GM21619 (cell line): ENCODE results near the gene CDC42EP4.
"Not testable (repeated sequence)": the region's sequence is repeated elsewhere in the genome, so short reads cannot be mapped to it uniquely, and the experiment has no call there.

ENCODE experiments used
- ATAC-seq: cut with Tn5 transposase; IDR thresholded peaks from one replicate; pipeline ENCODE4 v1.9.1; 2021; ENCODE audit not compliant: unreplicated experiment

Gene CDC42EP4

DNA sequence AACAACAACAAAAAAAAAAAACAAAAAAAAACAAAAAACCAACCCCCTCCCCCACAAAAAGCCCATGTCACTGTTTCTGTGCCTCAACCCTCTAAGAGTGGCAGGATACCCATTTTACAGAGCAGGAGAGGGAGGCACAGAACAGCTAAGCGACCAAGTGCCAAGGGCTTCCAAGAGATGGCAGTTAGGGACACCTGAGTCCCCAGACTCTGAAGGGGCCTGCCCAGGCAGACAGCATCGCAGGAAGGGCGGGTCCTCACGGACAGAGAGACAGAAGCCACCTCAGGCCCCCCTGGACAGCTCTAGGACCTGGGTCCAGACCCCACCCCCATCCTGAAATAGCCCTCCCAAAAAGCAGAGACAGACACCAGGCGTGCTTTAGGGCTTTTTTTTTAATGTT is 28.6 kb downstream of the CDC42EP4 start:
- ATAC-seq: no peak

DNA sequence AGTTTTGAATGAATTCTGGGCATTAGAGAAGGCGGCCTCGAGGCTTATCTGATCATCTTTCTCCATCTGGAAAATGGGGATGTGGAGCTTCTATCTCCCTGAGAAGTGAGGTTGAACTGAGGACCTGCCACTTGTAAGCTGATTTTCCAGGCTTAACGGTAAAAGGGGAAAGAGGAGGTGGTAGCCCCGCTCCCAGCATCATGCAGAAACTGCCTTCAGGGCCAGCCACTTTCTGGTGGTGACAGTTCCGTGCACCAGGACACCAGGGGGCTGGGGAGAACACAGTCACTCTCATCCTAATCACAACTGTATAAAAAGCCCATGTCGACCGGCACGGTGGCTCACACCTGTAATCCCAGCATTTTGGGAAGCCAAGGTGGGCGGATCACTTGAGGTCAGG is 29.2 kb downstream of the CDC42EP4 start:
- no peak for ATAC-seq

DNA sequence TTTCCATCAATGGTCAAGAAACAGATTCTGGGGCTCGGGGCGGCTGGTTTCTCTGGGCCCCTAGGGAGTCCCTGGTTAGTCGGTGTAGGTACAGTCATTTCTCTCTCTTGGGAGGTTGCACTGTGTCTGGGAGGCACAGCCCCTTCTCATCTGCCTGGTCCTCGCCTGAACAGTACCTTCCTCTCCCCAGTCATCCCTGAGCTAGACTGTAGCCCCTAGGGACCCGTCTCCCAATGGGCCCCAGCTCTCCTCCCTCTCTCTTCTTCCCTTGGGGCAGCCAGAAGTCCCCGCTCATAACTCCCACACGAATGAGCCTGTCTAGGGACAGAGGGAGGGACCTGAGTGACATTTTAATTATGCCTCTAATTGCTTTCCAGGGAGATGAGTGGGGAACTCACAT is 29.9 kb downstream of the CDC42EP4 start:
- peak; percentile 95 for ATAC-seq

DNA sequence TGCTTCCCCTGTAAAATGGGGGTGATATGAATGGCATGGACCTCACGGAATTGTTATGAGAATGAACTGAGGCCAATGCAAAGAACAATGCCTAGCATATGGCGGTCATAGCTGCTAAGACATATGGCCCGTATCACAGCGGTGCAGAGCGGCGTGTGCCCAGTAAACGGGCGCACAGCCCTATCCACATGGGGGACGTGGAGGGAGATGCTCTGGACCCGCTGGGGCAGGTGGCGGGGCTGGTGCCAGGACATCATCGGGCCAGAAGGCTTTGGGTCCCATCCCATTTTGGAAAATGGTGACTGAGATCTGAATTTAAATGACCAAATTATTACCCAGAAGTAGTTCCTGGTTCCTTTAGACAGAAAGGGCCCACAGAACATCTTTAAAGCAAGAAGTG is 31.6 kb downstream of the CDC42EP4 start:
- ATAC-seq: no peak

DNA sequence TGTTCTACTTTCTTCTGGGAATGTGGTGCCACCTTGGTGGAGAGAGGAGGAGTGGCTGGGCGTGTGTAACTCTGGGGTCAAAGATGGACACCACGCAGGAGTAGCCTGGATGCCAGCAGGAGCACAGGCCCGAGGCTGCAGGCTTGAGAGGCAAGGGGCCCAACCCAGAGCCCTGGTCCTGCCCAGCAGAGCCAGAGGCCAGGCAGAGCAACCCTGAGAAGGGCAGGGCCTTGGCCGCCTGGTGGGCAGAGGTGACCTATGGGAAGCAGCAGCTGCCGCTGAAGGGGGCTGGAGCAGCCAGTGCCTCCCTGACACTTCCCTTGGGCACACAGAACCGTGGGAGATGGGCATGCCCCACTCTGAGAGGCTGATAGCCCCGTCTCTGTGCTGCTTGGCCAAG is 32.1 kb downstream of the CDC42EP4 start:
- ATAC-seq: no peak

DNA sequence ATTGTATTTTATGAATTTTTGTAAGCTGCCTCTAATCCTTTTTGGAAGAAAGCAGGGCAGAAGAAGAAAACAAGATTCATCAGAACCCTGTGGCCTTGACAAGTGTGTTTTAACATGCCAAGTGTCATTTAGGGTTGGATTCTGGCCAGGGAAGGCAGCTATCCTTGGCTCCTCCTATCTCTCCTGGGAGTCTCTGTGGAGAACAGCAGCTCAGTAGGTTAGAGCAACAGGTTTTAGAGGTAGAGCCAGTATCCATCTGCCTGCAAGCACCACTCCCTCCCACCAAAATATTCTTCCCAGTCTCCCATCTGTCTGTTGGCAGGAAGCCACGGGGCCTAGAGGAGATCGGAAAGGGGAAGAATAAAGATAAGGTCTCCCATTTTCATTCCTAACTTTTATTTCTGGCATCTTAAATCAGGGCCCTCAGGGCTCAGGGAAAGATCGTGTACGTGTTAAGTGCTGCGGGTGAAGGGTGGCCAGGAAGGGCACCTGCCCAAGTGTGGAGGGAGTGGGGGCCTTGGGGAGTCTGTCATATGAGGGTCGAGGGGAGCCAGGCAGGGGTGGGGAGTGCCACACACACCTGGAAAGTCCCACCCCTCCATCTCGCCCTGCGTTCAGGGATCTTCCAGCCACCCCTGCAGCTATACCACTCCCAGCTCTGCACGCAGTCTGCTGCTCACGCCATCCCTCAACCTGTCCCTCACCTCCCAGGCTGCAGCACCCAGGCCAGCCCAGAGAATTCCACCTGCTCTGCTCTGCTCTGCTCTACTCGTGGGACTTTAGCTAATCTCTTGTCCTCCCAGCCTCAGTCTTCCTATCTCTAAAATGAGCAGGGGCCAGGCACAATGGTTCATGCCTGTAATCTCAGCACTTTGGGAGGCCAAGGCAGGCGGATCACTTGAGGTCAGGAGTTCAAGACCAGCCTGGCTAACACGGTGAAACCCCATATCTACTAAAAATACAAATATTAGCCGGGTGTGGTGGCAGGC is 33.0 kb downstream of the CDC42EP4 start:
- no peak for ATAC-seq

DNA sequence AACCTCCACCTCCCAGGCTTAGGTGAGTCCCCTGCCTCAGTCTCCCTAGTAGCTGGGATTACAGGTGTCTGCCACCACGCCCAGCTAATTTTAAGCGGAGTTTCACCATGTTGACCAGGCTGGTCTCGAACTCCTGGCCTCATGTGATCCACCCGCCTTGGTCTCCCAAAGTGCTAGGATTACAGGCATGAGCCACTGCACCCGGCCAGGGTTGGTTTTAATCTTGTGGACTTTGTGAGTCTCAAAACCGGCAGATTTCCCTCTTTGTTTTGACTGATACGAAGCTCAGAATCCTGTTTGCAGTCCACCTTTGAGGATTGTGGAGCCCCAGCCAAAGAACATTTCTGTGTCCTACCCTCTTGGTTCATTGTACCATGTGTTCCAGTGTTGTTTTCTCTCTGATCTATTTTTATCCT is 33.7 kb downstream of the CDC42EP4 start:
- no peak for ATAC-seq

DNA sequence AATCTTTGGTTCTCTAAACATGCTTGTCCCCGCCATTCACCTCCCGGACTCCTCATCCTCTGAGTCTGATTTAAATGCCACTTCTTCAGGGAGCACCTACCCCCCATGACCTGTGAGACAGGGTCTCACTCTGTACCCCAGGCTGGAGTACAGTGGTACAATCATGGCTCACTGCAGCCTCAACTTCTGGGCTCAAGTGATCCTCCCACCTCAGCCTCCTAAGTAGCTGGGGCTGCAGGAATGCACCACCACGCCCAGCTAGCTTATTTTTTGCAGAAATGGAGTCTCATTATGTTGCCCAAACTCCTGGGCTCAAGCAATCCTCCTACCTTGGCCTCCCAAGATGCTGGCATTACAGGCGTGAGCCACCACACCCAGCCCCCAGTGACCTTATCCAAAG is 37.3 kb downstream of the CDC42EP4 start:
- no peak for ATAC-seq

DNA sequence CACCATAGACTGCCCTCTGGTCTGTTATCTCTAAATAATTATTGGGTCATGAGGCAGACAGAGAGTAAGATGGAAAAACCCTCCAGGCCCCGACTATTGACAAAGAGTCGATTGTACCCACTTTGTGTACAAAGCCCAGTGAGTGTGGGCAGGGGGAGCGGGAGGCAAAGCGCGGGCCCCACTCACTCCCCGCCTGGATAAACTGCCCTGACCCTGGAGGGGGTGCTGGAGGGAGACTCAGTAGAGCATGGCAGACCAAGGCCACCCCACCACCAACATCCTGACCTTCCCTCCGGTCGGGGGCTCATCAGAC is 38.9 kb downstream of the CDC42EP4 start:
- ATAC-seq: no peak

DNA sequence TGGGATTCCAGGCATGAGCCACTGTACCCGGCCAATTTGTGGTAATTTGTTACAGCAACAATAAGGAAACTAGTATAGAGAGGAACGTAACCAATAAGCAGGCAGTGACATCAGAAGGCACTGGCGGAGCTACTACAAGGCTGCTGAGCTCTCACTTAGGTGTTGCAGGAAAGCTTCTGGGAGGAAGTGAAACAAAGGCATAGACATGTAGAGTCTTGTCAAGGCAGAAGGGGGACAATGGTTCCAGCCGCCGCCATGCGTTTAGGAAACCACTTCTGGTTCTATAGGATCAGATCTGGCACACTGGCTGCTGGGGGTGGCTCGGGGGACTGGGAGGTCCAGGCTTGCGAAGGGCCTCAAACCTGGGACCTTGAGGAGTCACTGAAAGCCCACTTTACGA is 40.7 kb downstream of the CDC42EP4 start:
- ATAC-seq: peak; percentile 98

DNA sequence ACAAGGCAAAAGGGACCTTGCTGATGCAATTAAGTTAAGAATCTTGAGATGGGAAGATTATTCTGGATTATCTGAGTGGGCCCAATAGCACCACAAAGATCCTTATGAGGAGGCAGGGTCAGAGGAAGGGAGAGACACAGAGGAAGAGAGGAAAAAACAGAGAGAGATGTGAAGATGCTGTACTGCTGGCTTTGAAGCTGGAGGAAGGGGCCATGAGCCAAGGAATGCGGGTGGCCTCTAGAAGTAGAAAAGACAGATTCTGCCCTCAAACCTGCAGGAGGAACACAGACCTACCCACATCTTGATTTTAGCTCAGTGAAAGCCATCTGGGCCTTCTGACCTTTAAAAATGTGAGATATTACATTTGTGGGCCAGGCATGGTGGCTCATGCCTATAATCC is 42.0 kb downstream of the CDC42EP4 start:
- ATAC-seq: no peak

DNA sequence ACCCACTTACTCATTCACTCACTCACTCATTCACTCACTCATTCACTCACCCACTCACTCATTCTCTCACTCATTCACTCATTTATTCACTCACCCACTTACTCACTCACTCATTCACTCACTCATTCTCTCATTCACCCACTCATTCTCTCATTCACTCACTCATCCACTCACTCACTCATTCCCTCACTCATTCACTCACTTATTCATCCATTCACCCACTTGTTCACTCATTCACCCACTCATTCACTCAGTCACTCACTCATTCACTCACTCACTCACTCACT is 42.5 kb downstream of the CDC42EP4 start:
- ATAC-seq: no peak

DNA sequence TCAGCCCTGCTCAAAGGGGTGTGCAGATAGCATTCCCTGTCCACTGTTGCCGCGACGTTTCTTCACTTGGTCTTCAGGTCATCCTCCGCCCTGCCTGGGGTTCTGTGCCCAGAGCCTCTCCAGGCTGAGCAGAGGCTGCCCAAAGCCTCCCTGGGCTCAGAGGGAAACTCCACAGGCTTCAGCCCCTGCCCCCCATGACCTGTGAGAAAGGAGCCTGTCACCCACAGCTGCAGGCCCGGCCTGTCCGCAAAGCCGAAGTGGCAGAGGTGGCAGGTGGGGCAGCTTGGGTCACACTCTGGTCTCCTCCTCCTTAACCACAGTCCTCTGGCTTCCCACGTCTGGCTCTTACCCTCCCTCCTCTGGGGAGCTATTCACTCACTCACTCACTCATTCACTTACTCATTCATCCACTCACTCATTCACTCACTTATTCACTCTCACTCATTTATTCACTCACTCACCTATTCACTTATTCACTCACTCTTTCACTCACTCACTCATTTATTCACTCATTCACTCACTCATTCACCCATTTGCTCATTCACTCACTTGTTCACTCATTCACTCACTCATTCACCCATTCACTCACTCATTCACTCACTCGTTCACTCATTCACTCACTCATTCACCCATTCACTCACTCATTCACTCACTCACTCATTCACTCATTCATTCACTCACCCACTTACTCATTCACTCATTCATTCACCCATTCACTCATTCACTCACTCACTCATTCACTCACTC is 43.0 kb downstream of the CDC42EP4 start:
- no peak for ATAC-seq

DNA sequence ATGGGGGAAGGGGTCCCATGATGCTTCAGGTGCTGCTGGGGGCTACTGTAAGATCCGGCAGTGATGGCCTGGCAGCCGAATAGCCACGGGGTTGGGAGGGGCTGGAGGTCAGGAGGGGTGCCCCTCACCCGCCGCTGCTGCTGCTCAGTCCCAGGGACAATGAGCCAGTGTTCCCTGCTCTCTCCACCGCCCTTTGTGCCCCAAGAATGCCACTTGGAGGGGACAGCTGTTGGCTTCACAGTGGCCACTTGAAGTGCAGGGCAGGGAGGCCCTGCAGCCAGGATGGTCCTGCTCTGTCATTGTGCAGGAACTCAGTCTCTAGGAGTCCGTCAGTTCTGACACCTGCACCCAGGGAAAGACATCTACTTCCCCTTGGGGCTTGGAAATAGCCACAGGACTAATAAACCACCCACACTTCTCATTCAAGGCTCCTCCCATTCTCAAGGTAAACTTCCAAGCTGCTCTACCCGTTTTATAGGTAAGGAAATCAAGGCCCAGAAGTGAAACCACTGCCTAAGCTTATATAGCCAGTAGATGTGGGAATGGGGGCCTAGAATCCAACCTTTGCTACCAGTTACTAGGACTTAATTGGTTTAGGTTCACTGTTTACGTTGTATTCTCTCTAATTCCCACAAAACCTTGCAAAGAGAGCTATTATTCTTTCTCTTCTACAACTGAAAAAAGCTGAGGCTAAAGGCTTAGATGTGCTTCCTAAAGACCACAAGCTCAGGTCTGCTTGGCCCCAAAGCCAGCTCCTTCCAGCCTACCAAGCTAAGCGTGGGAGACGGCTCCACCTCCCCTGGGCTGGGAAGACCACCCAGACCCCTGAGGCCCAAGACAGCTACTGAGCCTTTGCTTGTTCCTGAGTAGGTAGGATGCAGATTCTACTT is 43.9 kb downstream of the CDC42EP4 start:
- no peak for ATAC-seq

DNA sequence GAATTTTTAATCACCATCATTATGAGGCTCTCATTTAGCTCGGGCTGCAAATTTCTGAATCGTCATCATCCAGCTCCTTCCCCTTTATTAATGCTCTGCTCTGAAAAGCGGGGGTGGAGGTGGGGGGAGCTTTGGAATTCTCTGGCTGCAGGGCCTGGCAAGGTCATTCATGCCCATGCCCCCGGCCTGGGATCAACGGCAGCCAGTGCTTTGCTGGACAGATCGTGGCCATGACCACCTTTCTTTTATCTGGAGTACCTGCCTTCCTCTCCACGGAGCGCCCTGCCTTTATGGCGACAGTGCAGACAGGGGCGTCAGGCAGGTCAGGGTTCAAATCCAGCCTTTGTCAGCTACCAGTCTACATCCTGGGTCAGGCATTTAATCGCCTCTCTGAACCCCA is 45.0 kb downstream of the CDC42EP4 start:
- no peak for ATAC-seq

DNA sequence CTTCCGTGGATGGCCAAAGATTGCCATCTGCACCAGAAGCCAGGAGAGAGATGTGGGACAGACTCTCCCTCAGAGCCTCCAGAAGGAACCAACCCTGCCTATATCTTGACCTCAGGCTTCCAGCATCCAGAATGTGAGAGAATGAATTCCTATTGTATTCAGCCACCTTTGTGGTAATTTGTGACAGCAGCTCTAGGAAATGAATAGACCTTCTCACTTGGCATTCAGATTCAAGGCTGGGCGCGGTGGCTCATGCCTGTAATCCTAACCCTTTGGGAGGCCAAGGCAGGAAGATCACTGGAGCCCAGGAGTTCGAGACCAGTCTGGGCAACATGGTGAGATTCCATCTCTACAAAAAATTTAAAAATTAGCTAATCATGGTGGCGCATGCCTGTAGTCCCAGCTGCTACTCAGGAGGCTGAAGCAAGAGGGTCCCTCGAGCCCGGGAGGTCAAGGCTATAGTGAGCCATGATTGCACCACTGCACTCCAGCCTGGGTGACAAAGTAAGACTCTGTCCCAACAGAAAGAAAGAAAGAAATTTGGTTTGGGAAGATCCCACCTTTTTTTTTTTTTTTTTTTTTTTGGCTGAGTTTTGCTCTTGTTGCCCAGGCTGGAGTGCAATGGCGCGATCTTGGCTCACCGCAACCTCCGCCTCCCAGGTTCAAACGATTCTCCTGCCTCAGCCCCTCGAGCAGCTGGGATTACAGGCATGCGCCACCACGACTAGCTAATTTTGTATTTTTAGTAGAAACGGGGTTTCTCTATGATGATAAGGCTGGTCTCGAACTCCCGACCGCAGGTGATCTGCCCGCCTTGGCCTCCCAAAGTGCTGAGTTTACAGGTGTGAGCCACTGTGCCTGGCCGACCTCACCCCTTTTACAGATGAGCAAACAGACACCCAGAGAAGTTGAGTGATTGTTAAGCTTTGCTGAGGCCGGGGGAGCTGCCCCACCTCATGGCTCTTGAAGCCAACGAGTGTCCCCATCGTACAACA is 45.9 kb downstream of the CDC42EP4 start:
- no peak for ATAC-seq

DNA sequence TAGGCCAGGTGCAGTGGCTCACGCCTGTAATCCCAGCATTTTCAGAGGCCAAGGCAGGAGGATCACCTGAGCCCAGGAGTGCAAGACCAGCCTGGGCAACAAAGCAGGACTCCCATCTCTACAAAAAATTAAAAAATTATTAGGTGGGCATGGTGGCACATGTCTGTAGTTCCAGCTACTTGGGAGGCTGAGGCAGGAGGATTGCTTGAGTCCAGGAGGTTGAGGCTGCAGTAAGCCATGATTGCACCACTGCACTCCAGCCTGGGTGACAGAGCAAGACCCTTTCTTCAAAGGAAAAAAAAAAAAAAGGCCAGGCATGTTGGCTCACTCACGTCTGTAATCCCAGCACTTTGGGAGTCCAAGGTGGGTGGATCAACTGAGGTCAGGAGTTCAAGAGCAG is 47.4 kb downstream of the CDC42EP4 start:
- ATAC-seq: not testable (repeated sequence)

DNA sequence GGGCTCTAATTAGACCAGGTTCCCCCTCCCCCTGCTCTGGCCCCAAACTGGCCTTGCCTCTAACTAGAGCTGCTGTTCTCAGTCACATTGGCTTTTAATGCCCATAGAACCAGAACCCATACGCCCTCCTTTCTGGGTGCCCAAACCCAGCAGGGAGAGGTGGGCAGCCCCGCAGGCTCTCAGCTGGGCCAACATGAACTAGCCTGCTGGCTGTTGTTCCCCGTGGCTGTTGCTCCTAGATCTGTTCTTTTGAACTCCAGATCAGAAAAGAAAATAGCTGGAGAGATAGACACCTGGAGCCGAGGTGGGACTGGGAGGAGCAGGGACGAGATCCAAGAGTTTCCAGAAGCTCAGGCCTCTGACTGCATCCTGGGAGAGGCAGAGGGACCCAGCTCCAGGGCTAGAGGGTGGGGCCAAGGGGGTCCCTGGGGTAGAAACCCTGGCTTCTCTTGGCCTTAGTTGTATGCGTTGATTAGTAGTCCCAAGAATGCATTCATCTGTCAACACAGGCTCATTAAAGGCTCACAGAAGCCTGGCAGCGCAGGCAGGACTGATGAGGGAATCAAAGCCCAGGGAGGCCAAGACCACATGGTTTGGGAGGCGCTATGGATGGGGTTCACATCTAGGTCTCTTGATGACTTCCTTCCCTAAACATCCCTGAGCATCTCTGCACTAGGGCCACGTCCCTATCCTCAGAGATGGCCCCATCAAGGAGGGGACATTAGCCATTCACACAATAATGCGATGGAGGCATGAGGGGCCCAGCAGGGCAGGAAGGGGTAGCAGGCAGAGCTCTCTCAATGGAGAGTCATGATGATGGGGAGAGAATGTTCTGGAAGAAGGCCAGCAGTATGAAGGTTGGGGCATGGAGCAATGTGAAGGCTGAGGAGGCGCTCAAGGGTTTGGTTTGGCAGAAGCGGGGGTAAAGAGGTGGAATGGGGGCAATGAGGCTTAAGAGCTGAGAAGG is 48.8 kb downstream of the CDC42EP4 start:
- ATAC-seq: no peak
